HG02970 (cell line): Measurements from ENCODE around the gene LIPN.

Experiments
- ATAC-seq: cut with Tn5 transposase; IDR thresholded peaks from one replicate; pipeline ENCODE4 v1.9.1; 2021; ENCODE audit warnings: mild to moderate bottlenecking, moderate library complexity, moderate number of reproducible peaks; ENCODE audit not compliant: unreplicated experiment, low FRiP score

The LIPN gene

GRCh38 chr10:88782222-88782621, 22.4 kb downstream of the LIPN start:
- no peak for ATAC-seq

DNA sequence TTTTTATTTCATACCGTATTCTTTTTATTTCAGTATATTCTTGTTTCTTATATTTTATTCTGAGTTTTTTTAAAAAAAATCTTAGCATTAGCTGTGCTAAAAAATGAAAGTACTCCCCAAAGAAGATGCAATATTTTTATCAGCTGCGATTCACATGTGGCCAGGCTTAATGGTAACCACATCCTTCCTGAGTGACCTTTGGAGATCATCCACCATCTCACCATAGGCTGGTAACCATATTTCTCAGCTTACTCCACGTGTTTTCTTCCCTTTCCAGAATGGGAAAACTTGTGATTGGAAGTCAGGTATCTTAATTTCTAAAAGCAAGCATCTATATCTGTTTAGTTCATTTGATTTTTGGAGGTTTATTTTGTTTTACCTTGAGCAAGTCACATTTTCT, 23.9 kb downstream of the LIPN start:
- ATAC-seq: no peak

DNA sequence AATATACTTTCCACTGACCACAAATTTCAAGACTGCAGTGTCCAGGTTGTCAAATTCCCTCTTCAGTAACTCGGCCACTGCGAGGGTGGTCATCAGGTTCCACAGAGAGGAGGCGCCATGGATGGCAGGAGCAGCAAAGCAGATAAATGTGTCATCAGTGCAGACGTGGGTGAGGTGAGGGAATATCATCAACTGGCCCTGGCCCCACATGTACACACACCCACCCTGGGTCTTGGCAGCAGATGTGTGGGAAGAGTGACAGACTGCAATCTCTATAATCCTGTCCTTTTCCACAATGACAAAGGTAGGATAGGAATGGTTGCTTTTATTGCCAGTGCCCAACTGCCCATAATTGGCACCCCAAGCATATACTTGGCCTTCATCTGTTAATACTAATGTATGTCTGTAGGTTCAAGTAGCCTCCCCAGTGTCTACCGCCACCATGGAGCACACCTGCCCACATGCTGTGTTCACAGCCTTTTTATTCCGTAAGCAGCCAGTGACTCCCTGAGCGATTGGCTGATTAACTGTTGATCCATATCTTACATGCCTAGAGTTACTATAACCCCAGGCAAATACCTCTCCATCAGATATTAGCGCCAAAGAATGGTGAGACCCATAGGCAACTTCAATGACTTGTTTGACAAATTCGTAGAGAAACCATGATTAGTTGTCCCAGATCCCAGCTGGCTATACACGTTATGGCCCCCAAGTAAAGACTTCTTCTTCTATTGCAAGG, 26.4 kb downstream of the LIPN start:
- ATAC-seq: no peak

- no peak for ATAC-seq
Observed at GRCh38 chr10:88787463-88787862, 27.6 kb downstream of the LIPN start.

DNA sequence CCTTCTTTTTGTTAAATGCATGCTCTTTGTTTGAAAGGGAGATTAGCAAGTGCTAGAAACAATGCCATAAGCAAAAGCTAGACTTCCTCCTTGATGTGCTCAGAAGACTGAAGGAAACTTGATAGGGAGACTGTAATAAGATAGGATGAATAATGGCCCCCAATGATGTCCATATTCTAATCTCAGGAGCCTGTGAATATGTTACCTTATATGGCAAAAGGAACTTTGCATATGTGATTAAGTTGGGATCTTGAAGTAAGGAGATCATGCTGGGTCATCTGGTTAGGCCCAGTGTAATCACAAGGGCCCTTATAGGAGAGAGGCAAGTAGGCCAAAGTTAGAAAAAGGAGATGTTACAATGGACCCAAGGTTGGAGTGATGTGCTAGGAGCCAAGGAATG, 29.1 kb downstream of the LIPN start:
- ATAC-seq: no peak

- no peak for ATAC-seq
Observed at GRCh38 chr10:88791924-88792323, 32.1 kb downstream of the LIPN start.

- ATAC-seq: no peak
Observed at GRCh38 chr10:88792661-88793060, 32.8 kb downstream of the LIPN start.

GRCh38 chr10:88793712-88794299, 34.0 kb downstream of the LIPN start:
- ATAC-seq: no peak

- no peak for ATAC-seq
Observed at GRCh38 chr10:88794731-88795130, 34.9 kb downstream of the LIPN start.

DNA sequence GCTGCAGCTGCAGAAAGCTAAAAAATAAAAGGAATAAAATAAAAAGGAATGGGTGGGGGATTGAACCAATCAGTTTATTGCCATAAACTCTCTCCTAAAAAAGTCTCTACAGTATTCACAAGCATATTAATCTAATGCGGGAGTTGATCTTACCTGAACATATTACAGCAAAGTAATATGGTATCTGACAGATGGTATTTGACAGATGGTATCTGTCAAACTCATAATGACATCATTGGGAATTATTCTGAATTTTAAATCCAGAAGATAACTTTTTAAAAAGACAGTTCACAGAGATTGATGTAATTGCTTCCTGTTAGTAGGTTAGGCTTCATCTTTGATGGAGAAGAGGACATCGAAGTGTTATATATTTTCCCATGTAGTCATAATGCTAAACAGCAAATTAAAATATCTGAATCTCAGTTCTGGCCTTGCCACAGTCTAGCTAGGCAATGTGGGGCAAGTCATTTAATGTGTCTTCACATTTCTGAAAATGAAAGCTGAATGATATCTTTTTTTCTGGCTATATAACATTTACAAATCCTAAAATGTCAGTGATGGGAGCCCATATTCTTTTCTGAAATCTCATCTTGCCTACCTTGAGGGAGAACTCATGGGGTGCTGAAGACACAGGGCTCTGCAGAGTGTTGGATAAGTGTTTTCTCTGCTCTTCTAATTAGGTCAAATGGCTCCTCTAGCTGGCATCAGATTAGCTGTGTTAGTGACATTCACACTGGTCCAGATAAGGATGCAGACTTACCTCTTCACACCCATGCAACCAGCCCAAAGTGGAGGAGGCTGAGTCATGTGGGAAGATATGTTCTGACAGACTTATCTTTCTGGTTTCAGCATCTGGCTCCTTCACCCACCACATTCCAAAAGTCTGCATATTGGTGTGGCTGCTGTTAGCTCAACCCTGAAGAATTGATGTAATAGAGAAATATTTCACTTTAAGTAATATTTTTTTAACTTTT, 40.6 kb downstream of the LIPN start:
- no peak for ATAC-seq

DNA sequence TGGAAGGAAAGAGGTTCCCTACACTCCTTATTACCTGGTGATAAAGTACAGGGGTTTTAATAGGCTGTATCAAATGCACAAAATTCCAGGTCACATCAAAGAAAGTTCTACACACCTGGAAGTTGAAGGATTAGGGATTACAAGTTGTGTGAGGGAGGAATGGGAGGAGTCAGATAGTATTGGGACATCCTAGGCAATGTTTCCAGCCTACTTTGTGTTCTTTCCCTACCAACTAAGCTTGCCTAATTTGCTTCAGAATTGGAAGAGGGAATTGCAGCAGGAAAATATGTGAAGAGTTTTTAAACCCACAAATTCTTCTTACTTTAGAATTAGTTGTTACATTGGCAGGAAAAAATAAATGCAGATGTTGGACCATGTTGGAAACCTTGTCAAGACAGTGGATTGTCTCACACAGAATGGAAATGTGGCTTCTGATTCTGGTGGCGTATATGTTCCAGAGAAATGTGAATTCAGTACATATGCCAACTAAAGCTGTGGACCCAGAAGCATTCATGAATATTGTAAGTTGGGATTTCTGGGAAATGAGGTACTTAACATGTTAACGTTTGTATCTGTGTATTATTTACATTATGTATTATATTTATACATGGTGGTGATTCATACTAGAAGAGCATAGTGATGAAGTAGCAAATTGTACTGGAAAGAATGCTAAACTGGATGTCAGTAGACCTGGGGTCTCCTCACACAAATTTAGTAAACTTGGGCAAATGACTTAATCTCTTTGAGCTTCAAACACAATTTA, 42.9 kb downstream of the LIPN start, which contains the start of gene LIPM:
Gene LIPM (plus strand): TSS at position 208 of the 763 bp plus-strand sequence. CDS start 167 bp downstream, at position 375.
- ATAC-seq: no peak

GRCh38 chr10:88803641-88804040, 43.8 kb downstream of the LIPN start:
- no peak for ATAC-seq

DNA sequence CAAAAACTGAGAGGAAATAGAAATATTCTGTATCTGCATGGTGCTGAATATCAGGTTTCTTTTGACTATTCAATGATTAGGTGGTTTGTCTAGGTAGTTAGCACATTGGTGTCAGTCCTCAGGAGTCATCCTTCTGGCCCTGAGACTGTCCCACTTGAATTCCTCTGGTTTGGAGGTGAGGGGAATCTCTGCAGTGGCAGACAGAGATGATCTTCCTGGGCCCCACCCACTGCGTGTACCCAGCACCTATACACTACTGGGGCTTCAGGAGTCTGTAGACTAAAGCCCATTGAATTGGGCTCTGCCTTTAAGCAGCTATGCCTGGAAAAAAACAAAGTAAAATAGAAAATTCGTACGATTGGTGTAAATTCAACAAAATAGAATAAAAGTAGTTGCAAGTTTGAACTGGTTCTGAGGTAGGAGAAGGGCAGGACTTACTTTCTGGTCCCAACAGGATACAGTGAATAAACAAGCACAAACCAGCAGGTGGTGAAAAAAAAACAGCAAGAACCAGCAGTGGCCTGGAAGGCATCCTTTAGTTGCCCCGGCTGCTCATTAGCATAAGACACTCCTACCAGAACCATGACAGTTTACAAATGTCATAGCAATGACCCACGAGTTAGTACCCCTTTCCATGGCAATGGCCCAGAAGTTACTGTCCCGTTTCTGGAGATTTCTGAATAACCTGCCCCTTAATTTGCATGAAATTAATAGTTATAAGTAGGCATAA, 44.4 kb downstream of the LIPN start:
- no peak for ATAC-seq

GRCh38 chr10:88805361-88805760, 45.5 kb downstream of the LIPN start:
- ATAC-seq: no peak

DNA sequence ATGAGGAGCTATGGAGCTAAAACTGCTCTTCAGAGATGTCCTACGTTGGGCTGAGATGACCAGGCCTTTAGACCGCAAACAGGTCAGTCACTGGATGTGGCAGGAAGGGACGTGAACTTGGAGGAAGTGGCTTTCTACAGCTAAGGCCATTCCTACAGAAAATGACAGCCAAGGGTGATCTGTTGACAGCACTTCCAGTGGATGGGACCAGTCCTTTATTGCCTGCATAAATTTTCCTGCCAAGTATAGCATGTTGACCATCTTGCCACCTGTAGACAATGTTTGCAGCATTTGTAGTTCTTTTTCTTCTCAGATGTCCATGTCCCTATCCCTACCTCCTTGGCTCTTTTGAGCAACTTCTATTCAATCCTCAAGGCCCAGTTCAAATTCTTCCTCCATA, 46.1 kb downstream of the LIPN start:
- no peak for ATAC-seq

- no peak for ATAC-seq
Observed at GRCh38 chr10:88809621-88810020, 49.8 kb downstream of the LIPN start.

GRCh38 chr10:88810196-88810961, 50.6 kb downstream of the LIPN start:
- ATAC-seq: no peak

- no peak for ATAC-seq
Observed at GRCh38 chr10:88813200-88813599, 53.4 kb downstream of the LIPN start.

- ATAC-seq: no peak
Observed at GRCh38 chr10:88819290-88819689, 59.5 kb downstream of the LIPN start.
